Adipocyte (in vitro differentiated cells): ENCODE measurements around the gene WDR82.

Experiments
- DNase-seq: peaks from one replicate; pipeline ENCODE4 v3.0.0-alpha.2; 2015; ENCODE audit warnings: low read depth
- H3K27me3 ChIP-seq: replicated peaks from 2 replicates; pipeline ENCODE4 v1.7.0; 2013; ENCODE audit warnings: mild to moderate bottlenecking, low read length, moderate library complexity; ENCODE audit not compliant: control insufficient read depth, insufficient read depth
- H3K36me3 ChIP-seq: 2 replicates; pipeline ENCODE4 v1.7.0; 2013; ENCODE audit warnings: low read length, mild to moderate bottlenecking, moderate library complexity; ENCODE audit not compliant: control insufficient read depth, insufficient read depth, severe bottlenecking
- H3K4me1 ChIP-seq: 2 replicates; pipeline ENCODE4 v1.7.0; 2013; ENCODE audit warnings: mild to moderate bottlenecking, low read length, moderate library complexity; ENCODE audit not compliant: control insufficient read depth, insufficient read depth
- H3K4me3 ChIP-seq: 2 replicates; pipeline ENCODE4 v1.7.0; 2013; ENCODE audit warnings: mild to moderate bottlenecking, low read length, moderate library complexity
- H3K9ac ChIP-seq: 2 replicates; pipeline ENCODE4 v1.7.0; 2013; ENCODE audit warnings: mild to moderate bottlenecking, low read length, moderate library complexity
- H3K9me3 ChIP-seq: 2 replicates; pipeline ENCODE4 v1.7.0; 2013; ENCODE audit warnings: mild to moderate bottlenecking, low read length, moderate library complexity; ENCODE audit not compliant: control insufficient read depth

The WDR82 gene

GRCh38 chr3:52317208-52318000, 39.0 kb upstream of the WDR82 start:
- Histone ChIP-seq H3K9me3 (no peaks in the 10 kb centered on the region), H3K27me3 (no peaks in the 10 kb centered on the region), H3K36me3 (no peaks in the 10 kb centered on the region), H3K9ac (peak overlapping the region; percentile 9), H3K4me3 (peak overlapping the region; percentile 59), H3K4me1 (peaks cover 18% of the 10 kb centered on the region)
- peak; percentile 47 for DNase-seq

GRCh38 chr3:52315977-52316764, 37.7 kb upstream of the WDR82 start, which contains the start of gene DNAH1:
Gene DNAH1 (plus strand): TSS chr3:52316319. CDS start chr3:52322443, 6,124 bp downstream.
- Histone ChIP-seq H3K4me3 (no peak within 1 kb of the TSS), H3K9ac (no peak within 1 kb of the TSS), H3K9me3 (no peaks in the 10 kb centered on the region), H3K36me3 (no peaks in the 10 kb centered on the region), H3K27me3 (no peaks in the 10 kb centered on the region), H3K4me1 (peaks cover 18% of the 10 kb centered on the region)
- no peak for DNase-seq

GRCh38 chr3:52315006-52315405, 36.6 kb upstream of the WDR82 start:
- DNase-seq = no peak
- no peak overlapping the region for H3K4me3 ChIP-seq
- peaks cover 18% of the 10 kb centered on the region for H3K4me1 ChIP-seq
- no peak overlapping the region for H3K9ac ChIP-seq
- no peaks in the 10 kb centered on the region for H3K27me3 ChIP-seq
- no peaks in the 10 kb centered on the region for H3K36me3 ChIP-seq
- no peaks in the 10 kb centered on the region for H3K9me3 ChIP-seq

GRCh38 chr3:52314489-52314888, 36.0 kb upstream of the WDR82 start:
- no peak overlapping the region for H3K4me3 ChIP-seq
- no peaks in the 10 kb centered on the region for H3K36me3 ChIP-seq
- H3K9ac ChIP-seq = no peak overlapping the region
- no peak for DNase-seq
- H3K27me3 ChIP-seq = no peaks in the 10 kb centered on the region
- H3K4me1 ChIP-seq = peaks cover 18% of the 10 kb centered on the region
- H3K9me3 ChIP-seq = no peaks in the 10 kb centered on the region

GRCh38 chr3:52313774-52314188, 35.3 kb upstream of the WDR82 start:
- H3K9ac ChIP-seq = peak overlapping the region; percentile 23
- no peaks in the 10 kb centered on the region for H3K27me3 ChIP-seq
- peaks cover 18% of the 10 kb centered on the region for H3K4me1 ChIP-seq
- no peaks in the 10 kb centered on the region for H3K36me3 ChIP-seq
- H3K4me3 ChIP-seq = no peak overlapping the region
- DNase-seq = peak; percentile 60
- H3K9me3 ChIP-seq = no peaks in the 10 kb centered on the region

GRCh38 chr3:52313188-52313773, 34.8 kb upstream of the WDR82 start:
- Histone ChIP-seq H3K27me3 (no peaks in the 10 kb centered on the region), H3K4me1 (peaks cover 18% of the 10 kb centered on the region), H3K4me3 (no peak overlapping the region), H3K9ac (peak overlapping the region; percentile 23), H3K9me3 (no peaks in the 10 kb centered on the region), H3K36me3 (no peaks in the 10 kb centered on the region)
- DNase-seq = no peak

- Histone ChIP-seq H3K4me1 (peaks cover 14% of the 10 kb centered on the region), H3K4me3 (no peak overlapping the region)
Observed at GRCh38 chr3:52311576-52312119, 33.2 kb upstream of the WDR82 start.

GRCh38 chr3:52310861-52311575, 32.6 kb upstream of the WDR82 start:
- no peak overlapping the region for H3K9ac ChIP-seq
- no peaks in the 10 kb centered on the region for H3K36me3 ChIP-seq
- no peak overlapping the region for H3K4me3 ChIP-seq
- H3K27me3 ChIP-seq = no peaks in the 10 kb centered on the region
- H3K9me3 ChIP-seq = no peaks in the 10 kb centered on the region
- DNase-seq = peak; percentile 33
- peaks cover 18% of the 10 kb centered on the region for H3K4me1 ChIP-seq

More at GRCh38 chr3:52311576-52312119, 33.2 kb upstream of the WDR82 start:
- Histone ChIP-seq H3K9ac (no peak overlapping the region), H3K27me3 (no peaks in the 10 kb centered on the region), H3K36me3 (no peaks in the 10 kb centered on the region), H3K9me3 (no peaks in the 10 kb centered on the region)
- DNase-seq = no peak

- Histone ChIP-seq H3K36me3 (no peaks in the 10 kb centered on the region), H3K4me1 (peaks cover 13% of the 10 kb centered on the region), H3K9ac (no peak overlapping the region), H3K4me3 (no peak overlapping the region), H3K27me3 (no peaks in the 10 kb centered on the region), H3K9me3 (no peaks in the 10 kb centered on the region)
- no peak for DNase-seq
Observed at GRCh38 chr3:52308308-52308707, 29.9 kb upstream of the WDR82 start.

GRCh38 chr3:52306978-52307377, 28.5 kb upstream of the WDR82 start:
- H3K27me3 ChIP-seq = no peaks in the 10 kb centered on the region
- no peak for DNase-seq
- no peak overlapping the region for H3K9ac ChIP-seq
- no peaks in the 10 kb centered on the region for H3K36me3 ChIP-seq
- no peaks in the 10 kb centered on the region for H3K9me3 ChIP-seq
- peaks cover 16% of the 10 kb centered on the region for H3K4me1 ChIP-seq
- no peak overlapping the region for H3K4me3 ChIP-seq
